CD4-positive, CD25-positive, alpha-beta regulatory T cell (primary cell): ENCODE results near the gene ACTR3C. TPM values are rescaled to one million over a fixed set of nuclear protein-coding genes. Genes with fewer than 3 reads are reported as not detected.
"Not testable (repeated sequence)": the region's sequence is repeated elsewhere in the genome, so short reads cannot be mapped to it uniquely, and the experiment has no call there.

Experiments used
- ATAC-seq, 2 donors: fragments of 150-1000 bp; cut with Tn5 transposase; one replicate each; pipeline ENCODE4 v1.10.0; 2021; ENCODE audit warnings: low read depth in 2 of 2, moderate number of reproducible peaks in 2 of 2, moderate library complexity in 1 of 2
- DNase-seq, 3 donors: peaks; one replicate each; pipeline versions ENCODE4 v3.0.0 to v3.0.0-alpha.2; 2012 to 2022; ENCODE audit warnings: mixed read lengths in 1 of 3
- H3K27ac ChIP-seq: one replicate; pipeline ENCODE4 v1.7.0; 2013; ENCODE audit warnings: mild to moderate bottlenecking, low read length; ENCODE audit not compliant: insufficient read depth, poor library complexity, severe bottlenecking
- H3K27me3 ChIP-seq: one replicate; pipeline ENCODE4 v1.7.0; 2013; ENCODE audit warnings: low read length; ENCODE audit not compliant: control insufficient read depth, insufficient read depth
- H3K36me3 ChIP-seq: one replicate; pipeline ENCODE4 v1.7.0; 2013; ENCODE audit warnings: mild to moderate bottlenecking, low read length, moderate library complexity; ENCODE audit not compliant: control insufficient read depth, insufficient read depth
- H3K4me1 ChIP-seq: 2 replicates; pipeline ENCODE4 v1.7.0; 2013; ENCODE audit warnings: mild to moderate bottlenecking, low read length; ENCODE audit not compliant: insufficient read depth, control insufficient read depth, poor library complexity, severe bottlenecking
- H3K4me3 ChIP-seq: one replicate; pipeline ENCODE4 v1.7.0; 2013; ENCODE audit warnings: low read depth, mild to moderate bottlenecking, low read length, moderate library complexity
- H3K9me3 ChIP-seq, 2 experiments: 1 replicate in 1 of 2; 2 replicates in 1 of 2; pipeline ENCODE4 v1.7.0; 2013; ENCODE audit warnings: low read length in 2 of 2, mild to moderate bottlenecking in 1 of 2, moderate library complexity in 1 of 2; ENCODE audit not compliant: control insufficient read depth in 2 of 2
- H3K27ac Mint-ChIP-seq, 3 donors: one replicate each; pipeline ENCODE4 v1.8.0; 2020 to 2022; ENCODE audit warnings: mild to moderate bottlenecking in 3 of 3, mixed read lengths in 3 of 3, moderate library complexity in 2 of 3
- H3K27me3 Mint-ChIP-seq: one replicate; pipeline ENCODE4 v1.8.0; 2022; ENCODE audit warnings: mild to moderate bottlenecking, mixed read lengths
- H3K36me3 Mint-ChIP-seq: one replicate; pipeline ENCODE4 v1.8.0; 2020; ENCODE audit warnings: mixed read lengths
- H3K4me1 Mint-ChIP-seq, 4 donors: one replicate each; pipeline ENCODE4 v1.8.0; 2020 to 2022; ENCODE audit warnings: mixed read lengths in 4 of 4, mild to moderate bottlenecking in 1 of 4
- H3K4me3 Mint-ChIP-seq, 4 donors: one replicate each; pipeline ENCODE4 v1.8.0; 2020 to 2022; ENCODE audit warnings: mild to moderate bottlenecking in 4 of 4, mixed read lengths in 4 of 4, moderate library complexity in 3 of 4
- H3K9me3 Mint-ChIP-seq, 7 donors: one replicate each; pipeline ENCODE4 v1.8.0; 2020 to 2022; ENCODE audit warnings: mixed read lengths in 7 of 7, mild to moderate bottlenecking in 3 of 7, moderate library complexity in 2 of 7
- polyA plus RNA-seq, 4 donors: library from polyadenylated mRNA; unstranded; fragments of 300-500 nt; fragmentation: Illumina TruSeq; gene quantifications; one replicate each; pipeline ENCODE4 v1.2.3, GENCODE V29; 2021
- total RNA-seq: library from RNA; stranded (reverse); gene quantifications from one replicate; pipeline ENCODE4 v1.2.3, GENCODE V29; 2022

The ACTR3C gene
- total and polyA plus RNA-seq, 5 donors from 2014 or later: 4.3 to 17.2 (median 5.0) TPM

- Mint-ChIP-seq H3K36me3 (peaks cover 12% of the 10 kb centered on the region), H3K9me3 (no peaks in the 10 kb centered on the region), H3K4me3 (no peak overlapping the region), H3K27me3 (no peaks in the 10 kb centered on the region), H3K4me1 (peaks cover 2 to 8% (median 5%) of the 10 kb centered on the region in 4 donors), H3K27ac (no peak overlapping the region)
- DNase-seq (no peak), ATAC-seq (no peak)
- Histone ChIP-seq H3K4me3 (no peak overlapping the region), H3K36me3 (peaks cover 3% of the 10 kb centered on the region), H3K9me3 (no peaks in the 10 kb centered on the region), H3K27ac (no peak overlapping the region), H3K4me1 (no peaks in the 10 kb centered on the region), H3K27me3 (no peaks in the 10 kb centered on the region)
These were observed 8.6 kb downstream of the ACTR3C start for GRCh38 chr7:150314639-150315239.

- Mint-ChIP-seq H3K27ac (no peak overlapping the region), H3K4me1 (peaks cover 0 to 8% (median 5%) of the 10 kb centered on the region in 4 donors), H3K27me3 (no peaks in the 10 kb centered on the region), H3K4me3 (no peak overlapping the region), H3K9me3 (no peaks in the 10 kb centered on the region), H3K36me3 (peaks cover 12% of the 10 kb centered on the region)
- H3K36me3 ChIP-seq: peaks cover 3% of the 10 kb centered on the region
- no peak for ATAC-seq
- H3K9me3 ChIP-seq: no peaks in the 10 kb centered on the region
- no peak overlapping the region for H3K4me3 ChIP-seq
- no peak for DNase-seq
- no peaks in the 10 kb centered on the region for H3K27me3 ChIP-seq
- H3K27ac ChIP-seq: no peak overlapping the region
- no peaks in the 10 kb centered on the region for H3K4me1 ChIP-seq
These were observed 9.5 kb downstream of the ACTR3C start for GRCh38 chr7:150313870-150314269.

DNA sequence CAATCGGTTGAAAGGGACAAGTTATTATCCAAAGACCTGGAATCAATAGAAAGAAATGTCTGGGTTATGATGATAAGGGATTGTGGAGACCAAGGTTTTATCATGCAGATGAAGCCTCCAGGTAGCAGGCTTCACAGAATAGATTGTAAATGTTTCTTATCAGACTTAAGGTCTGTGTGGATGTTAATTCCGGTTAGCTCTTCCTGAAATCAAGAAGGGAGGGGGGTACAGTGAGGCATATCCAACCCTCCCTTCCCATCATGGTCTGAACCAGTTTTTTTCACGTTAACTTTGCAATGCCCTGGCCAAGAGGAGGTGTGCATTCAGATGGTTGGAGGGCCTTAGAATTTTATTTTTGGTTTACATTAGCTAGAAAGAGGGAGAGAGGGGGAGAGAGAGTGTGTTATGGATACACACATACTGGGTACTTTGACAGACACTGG lies 10.0 kb downstream of the ACTR3C start:
- no peak overlapping the region for H3K27ac ChIP-seq
- Mint-ChIP-seq H3K36me3 (peaks cover 12% of the 10 kb centered on the region), H3K27ac (no peak overlapping the region), H3K9me3 (peaks cover 0 to 1% (median 0%) of the 10 kb centered on the region in 7 donors), H3K4me1 (peaks cover 0 to 8% (median 5%) of the 10 kb centered on the region in 4 donors), H3K4me3 (no peak overlapping the region), H3K27me3 (no peaks in the 10 kb centered on the region)
- ATAC-seq (no peak), DNase-seq (no peak)
- H3K36me3 ChIP-seq: peaks cover 3% of the 10 kb centered on the region
- H3K27me3 ChIP-seq: no peaks in the 10 kb centered on the region
- no peaks in the 10 kb centered on the region for H3K9me3 ChIP-seq
- H3K4me3 ChIP-seq: no peak overlapping the region
- H3K4me1 ChIP-seq: no peaks in the 10 kb centered on the region

- not testable (repeated sequence) for H3K27ac Mint-ChIP-seq, H3K4me1 Mint-ChIP-seq, ATAC-seq, H3K27me3 ChIP-seq, H3K4me3 ChIP-seq, H3K9me3 Mint-ChIP-seq, H3K4me1 ChIP-seq, H3K36me3 ChIP-seq, H3K27me3 Mint-ChIP-seq, H3K27ac ChIP-seq, H3K4me3 Mint-ChIP-seq, H3K9me3 ChIP-seq, H3K36me3 Mint-ChIP-seq, DNase-seq
These were observed 10.5 kb downstream of the ACTR3C start for GRCh38 chr7:150312649-150313366.

DNA sequence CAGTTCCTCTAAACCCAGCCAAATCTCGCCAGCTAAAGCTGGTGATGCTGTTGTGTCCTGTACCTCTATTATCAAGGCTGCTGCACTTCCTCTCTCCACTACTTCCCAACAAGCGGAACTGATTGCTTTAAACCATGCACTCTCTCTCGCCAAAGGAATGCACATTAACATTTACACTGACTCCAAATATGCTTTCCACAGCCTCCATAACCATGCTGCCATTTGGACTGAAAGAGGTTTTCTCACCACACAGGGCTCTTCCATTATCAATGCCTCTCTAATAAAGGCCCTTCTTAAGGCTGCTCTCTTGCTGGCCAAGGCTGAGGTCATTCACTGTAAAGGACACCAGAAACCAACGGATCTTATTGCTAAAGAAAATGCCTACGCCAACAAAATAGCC lies 11.6 kb downstream of the ACTR3C start:
- H3K27ac Mint-ChIP-seq: no peak overlapping the region
- ATAC-seq (no peak), DNase-seq (no peak)
- no peaks in the 10 kb centered on the region for H3K27me3 Mint-ChIP-seq
- H3K4me1 Mint-ChIP-seq: peaks cover 0 to 6% (median 2%) of the 10 kb centered on the region in 4 donors
- Histone ChIP-seq H3K9me3 (no peaks in the 10 kb centered on the region), H3K27me3 (no peaks in the 10 kb centered on the region), H3K27ac (no peak overlapping the region), H3K36me3 (no peaks in the 10 kb centered on the region), H3K4me3 (no peak overlapping the region), H3K4me1 (no peaks in the 10 kb centered on the region)
- peaks cover 0 to 1% (median 0%) of the 10 kb centered on the region in 7 donors for H3K9me3 Mint-ChIP-seq
- peaks cover 3% of the 10 kb centered on the region for H3K36me3 Mint-ChIP-seq
- H3K4me3 Mint-ChIP-seq: no peak overlapping the region

DNA sequence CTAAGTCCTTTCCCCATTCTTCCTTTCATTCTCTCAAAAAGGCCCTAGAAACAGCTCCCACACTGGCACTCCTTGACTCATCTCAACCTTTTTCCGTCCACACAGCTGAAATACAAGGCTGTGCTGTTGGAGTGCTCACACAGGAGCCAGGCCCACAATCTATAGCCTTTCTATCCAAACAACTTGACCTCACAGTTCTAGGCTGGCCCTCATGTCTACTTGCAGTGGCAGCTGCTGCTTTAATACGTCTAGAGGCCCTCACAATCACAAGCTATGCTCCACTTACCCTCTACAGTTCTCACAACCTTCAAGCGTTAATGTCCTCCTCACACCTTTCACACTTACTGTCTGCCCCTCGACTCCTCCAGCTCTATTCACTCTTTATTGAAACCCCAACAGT lies 12.2 kb downstream of the ACTR3C start:
- H3K36me3 Mint-ChIP-seq: peaks cover 3% of the 10 kb centered on the region
- ATAC-seq: no peak

DNA sequence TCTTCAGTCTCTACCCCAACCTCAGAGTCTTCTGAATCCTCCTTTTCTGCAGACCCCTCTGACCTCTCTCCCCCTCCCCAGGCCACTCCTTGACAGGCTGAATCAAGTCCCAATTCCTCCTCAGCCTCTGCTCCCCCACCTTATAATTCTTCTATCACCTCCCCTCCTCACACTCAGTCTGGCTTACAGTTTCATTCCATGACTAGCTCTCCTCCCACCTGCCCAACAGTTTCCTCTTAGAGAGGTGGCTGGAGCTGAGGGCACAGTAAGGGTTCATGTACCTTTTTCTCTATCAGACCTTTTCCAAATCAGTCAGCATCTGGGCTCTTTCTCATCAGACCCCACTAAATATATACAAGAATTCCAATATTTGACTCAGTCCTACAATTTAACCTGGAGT lies 14.8 kb downstream of the ACTR3C start:
- Histone ChIP-seq H3K36me3 (no peaks in the 10 kb centered on the region), H3K4me1 (no peaks in the 10 kb centered on the region), H3K9me3 (no peaks in the 10 kb centered on the region), H3K27ac (no peak overlapping the region), H3K4me3 (no peak overlapping the region), H3K27me3 (no peaks in the 10 kb centered on the region)
- Mint-ChIP-seq H3K9me3 (peaks cover 0 to 1% (median 0%) of the 10 kb centered on the region in 7 donors), H3K4me3 (no peak overlapping the region), H3K4me1 (peaks cover 0 to 9% (median 3%) of the 10 kb centered on the region in 4 donors), H3K36me3 (peaks cover 3% of the 10 kb centered on the region), H3K27ac (no peak overlapping the region), H3K27me3 (no peaks in the 10 kb centered on the region)
- ATAC-seq: no peak
- no peak for DNase-seq

More for the DNA sequence above, 12.2 kb downstream of the ACTR3C start:
- Histone ChIP-seq H3K27ac (no peak overlapping the region), H3K4me1 (no peaks in the 10 kb centered on the region), H3K9me3 (no peaks in the 10 kb centered on the region), H3K4me3 (no peak overlapping the region), H3K27me3 (no peaks in the 10 kb centered on the region), H3K36me3 (no peaks in the 10 kb centered on the region)
- peaks cover 0 to 6% (median 2%) of the 10 kb centered on the region in 4 donors for H3K4me1 Mint-ChIP-seq
- no peak overlapping the region for H3K27ac Mint-ChIP-seq
- no peak overlapping the region for H3K4me3 Mint-ChIP-seq
- H3K9me3 Mint-ChIP-seq: peaks cover 0 to 1% (median 0%) of the 10 kb centered on the region in 7 donors
- no peak for DNase-seq
- H3K27me3 Mint-ChIP-seq: no peaks in the 10 kb centered on the region

GRCh38 chr7:150307904-150308303 lies 15.4 kb downstream of the ACTR3C start:
- Mint-ChIP-seq H3K36me3 (no peaks in the 10 kb centered on the region), H3K4me3 (no peak overlapping the region), H3K27ac (no peak overlapping the region), H3K9me3 (peaks cover 0 to 1% (median 0%) of the 10 kb centered on the region in 7 donors), H3K27me3 (no peaks in the 10 kb centered on the region), H3K4me1 (peaks cover 0 to 9% (median 3%) of the 10 kb centered on the region in 4 donors)
- no peaks in the 10 kb centered on the region for H3K9me3 ChIP-seq
- H3K27me3 ChIP-seq: no peaks in the 10 kb centered on the region
- H3K4me3 ChIP-seq: no peak overlapping the region
- no peak overlapping the region for H3K27ac ChIP-seq
- ATAC-seq (no peak), DNase-seq (no peak)
- no peaks in the 10 kb centered on the region for H3K36me3 ChIP-seq
- no peaks in the 10 kb centered on the region for H3K4me1 ChIP-seq
